B cell (primary cell): ENCODE data around the gene MAGIX. TPM values are rescaled to one million over a fixed set of nuclear protein-coding genes. Genes with fewer than 3 reads are reported as not detected.
"Not testable (repeated sequence)": the region's sequence is repeated elsewhere in the genome, so short reads cannot be mapped to it uniquely, and the experiment has no call there.

Experiments used
- ATAC-seq: fragments of 200-7000 bp; cut with Tn5 transposase; one replicate; pipeline ENCODE4 v1.10.0; 2021; ENCODE audit warnings: low read depth, mild to moderate bottlenecking, moderate number of reproducible peaks, moderate library complexity
- CTCF ChIA-PET: fragments of 350-600 bp; sonication (Branson Sonifier 250); formaldehyde crosslinking; loops from one replicate; lab custom pipeline; 2021; ENCODE audit warnings: antibody characterized with exemption, inconsistent platforms; lab: Charles Lee
- POLR2A ChIA-PET: fragments of 350-600 bp; sonication (Branson Sonifier 250); formaldehyde crosslinking; loops from one replicate; lab custom pipeline; 2021; ENCODE audit warnings: antibody characterized with exemption; lab: Charles Lee
- DNase-seq: peaks from one replicate; pipeline ENCODE4 v3.0.0; 2013
- H2AFZ ChIP-seq: 2 replicates; pipeline ENCODE4 v1.6.1; 2012; ENCODE audit warnings: mild to moderate bottlenecking, low read depth, low read length; ENCODE audit not compliant: insufficient read depth, poor library complexity, severe bottlenecking
- H3K27ac ChIP-seq, 2 donors: 1 replicate in 1 of 2; 2 replicates in 1 of 2; pipeline ENCODE4 v1.5.1; 2012 to 2013; ENCODE audit warnings: low read length in 2 of 2, mild to moderate bottlenecking in 2 of 2, moderate library complexity in 1 of 2
- H3K27me3 ChIP-seq, 4 experiments: fragments of 200-600 bp in 1 of 4; sonication (generic) in 1 of 4; replicated peaks in 1 of 4; 1 replicate in 2 of 4; 2 replicates in 2 of 4; pipeline versions ENCODE4 v1.6.1 to v1.7.0; 2013 to 2016; ENCODE audit warnings: low read length in 3 of 4, mild to moderate bottlenecking in 2 of 4, mixed read lengths in 1 of 4, moderate library complexity in 1 of 4; ENCODE audit not compliant: insufficient read depth in 4 of 4, control insufficient read depth in 3 of 4; ENCODE audit errors: control extremely low read depth in 1 of 4
- H3K36me3 ChIP-seq, 2 experiments: replicated peaks in 1 of 2; 1 replicate in 1 of 2; 2 replicates in 1 of 2; pipeline versions ENCODE4 v1.6.1 to v1.7.1; 2013; ENCODE audit warnings: low read length in 1 of 2; ENCODE audit not compliant: insufficient read depth in 2 of 2, control insufficient read depth in 1 of 2; ENCODE audit errors: control extremely low read depth in 1 of 2, extremely low read depth in 1 of 2
- H3K4me1 ChIP-seq, 2 donors: fragments of 200-600 bp in 1 of 2; sonication (generic) in 1 of 2; 1 replicate in 1 of 2; 2 replicates in 1 of 2; pipeline versions ENCODE4 v1.5.1 to v1.6.1; 2013 to 2017; ENCODE audit warnings: low read length in 2 of 2; ENCODE audit not compliant: control insufficient read depth in 2 of 2, insufficient read depth in 2 of 2
- H3K4me2 ChIP-seq: replicated peaks from 2 replicates; pipeline ENCODE3; 2012; ENCODE audit warnings: mild to moderate bottlenecking, low read depth, low read length; ENCODE audit not compliant: poor library complexity, severe bottlenecking
- H3K4me3 ChIP-seq, 5 experiments: fragments of 200-600 bp in 1 of 5; sonication (generic) in 1 of 5; 1 replicate in 3 of 5; 2 replicates in 2 of 5; pipeline versions ENCODE4 v1.5.1 to v1.7.0; 2011 to 2016; ENCODE audit warnings: low read length in 4 of 5, mild to moderate bottlenecking in 4 of 5, low read depth in 2 of 5, control low read depth in 1 of 5, moderate library complexity in 1 of 5; ENCODE audit not compliant: insufficient read depth in 1 of 5; ENCODE audit errors: control extremely low read depth in 1 of 5, extremely low read depth in 1 of 5
- H3K79me2 ChIP-seq: fragments of 200-600 bp; sonication (generic); one replicate; pipeline ENCODE4 v1.6.0; 2016; ENCODE audit warnings: low read length; ENCODE audit not compliant: control insufficient read depth, insufficient read depth
- H3K9ac ChIP-seq: fragments of 200-600 bp; sonication (generic); 2 replicates; pipeline ENCODE4 v1.6.1; 2017; ENCODE audit warnings: mild to moderate bottlenecking, low read length, moderate library complexity
- H3K9me3 ChIP-seq, 3 donors: one replicate each; pipeline versions ENCODE4 v1.6.1 to v1.7.1; 2013; ENCODE audit warnings: low read length in 2 of 3; ENCODE audit not compliant: control insufficient read depth in 2 of 3, insufficient read depth in 1 of 3; ENCODE audit errors: control extremely low read depth in 1 of 3
- H4K20me1 ChIP-seq: 2 replicates; pipeline ENCODE4 v1.6.0; 2012; ENCODE audit warnings: mild to moderate bottlenecking, low read length; ENCODE audit not compliant: insufficient read depth, control insufficient read depth, poor library complexity, severe bottlenecking
- H3K27ac Mint-ChIP-seq: one replicate; pipeline ENCODE4 v1.8.0; 2021; ENCODE audit warnings: mixed read lengths
- H3K27me3 Mint-ChIP-seq: one replicate; pipeline ENCODE4 v1.8.0; 2021; ENCODE audit warnings: mixed read lengths
- H3K4me1 Mint-ChIP-seq: one replicate; pipeline ENCODE4 v1.8.0; 2021; ENCODE audit warnings: mixed read lengths
- H3K4me3 Mint-ChIP-seq: one replicate; pipeline ENCODE4 v1.8.0; 2021; ENCODE audit warnings: mixed read lengths
- H3K9me3 Mint-ChIP-seq: one replicate; pipeline ENCODE4 v1.8.0; 2022; ENCODE audit warnings: mixed read lengths; ENCODE audit not compliant: insufficient read depth
- CTCF ChIP-seq: fragments of 200-600 bp; IDR thresholded peaks from one replicate; pipeline ENCODE4 v1.8.0; 2022; ENCODE audit warnings: antibody characterized with exemption, mild to moderate bottlenecking
- EZH2 ChIP-seq: IDR thresholded peaks from 2 replicates; pipeline ENCODE4 v1.6.1; 2012; ENCODE audit warnings: borderline replicate concordance, low read depth, mild to moderate bottlenecking, moderate library complexity, low read length; ENCODE audit not compliant: insufficient read depth, poor library complexity, severe bottlenecking
- WGBS: methylation state at CpG from one replicate; pipeline ENCODE4 v1.1.5; 2013; ENCODE audit warnings: missing lambda C conversion rate; ENCODE audit not compliant: insufficient coverage; 5-methylcytosine and 5-hydroxymethylcytosine counted together
- intact Hi-C: fragments of 100-400 bp; cut with micrococcal nuclease; formaldehyde crosslinking; loops from one replicate; pipeline ENCODE4 v1.10.0; 2022
- polyA plus RNA-seq: library from polyadenylated mRNA; depleted of rRNA; stranded (reverse); fragments of >200 nt; gene quantifications from 2 replicates; pipeline ENCODE4 v1.2.3, GENCODE V29; 2012
- total RNA-seq, 2 donors: library from RNA; stranded (reverse); fragments of 120-200 nt in 1 of 2; gene quantifications; 1 replicate in 1 of 2; 2 replicates in 1 of 2; pipeline versions ENCODE4 v1.2.3 to v1.2.4, GENCODE V29; 2013 to 2022

The MAGIX gene
- total and polyA plus RNA-seq, 2 donors (not counting 1 experiment from before 2014, with no cell fraction given): 1.2 to 2.4 TPM

GRCh38 chrX:49172280-49172780, 9.8 kb downstream of the MAGIX start:
- Histone ChIP-seq H3K4me1 (peaks cover 15 to 45% of the 10 kb centered on the region in 2 donors), H2AFZ (peak overlapping the region; percentile 65), H3K9ac (peak overlapping the region; percentile 77), H3K9me3 (no peaks in the 10 kb centered on the region), H3K36me3 (peaks cover 0 to 16% of the 10 kb centered on the region in 2 experiments), H3K27ac (peak overlapping the region; percentile 74 to 84), H3K4me3 (peak overlapping the region; percentile 53 to 74 (median 71)), H4K20me1 (peaks cover 9% of the 10 kb centered on the region), H3K27me3 (no peaks in the 10 kb centered on the region), H3K4me2 (peak overlapping the region; percentile 82), H3K79me2 (peaks cover 9% of the 10 kb centered on the region)
- TF ChIP-seq EZH2: no peak
- no peak for TF ChIP-seq CTCF
- no peaks in the 10 kb centered on the region for H3K9me3 Mint-ChIP-seq
- peaks cover 44% of the 10 kb centered on the region for H3K4me1 Mint-ChIP-seq
- DNase-seq (peak; percentile 81), ATAC-seq (peak; percentile 75)
- intact Hi-C loops: loop anchor here (1.0 to 5.0 kb wide), 4 partner anchors 9 to 255 kb away; partner anchors contain the start of genes PIM2 and PRICKLE3
- H3K27ac Mint-ChIP-seq: peak overlapping the region; percentile 92
- H3K4me3 Mint-ChIP-seq: peak overlapping the region; percentile 90
- POLR2A ChIA-PET: interaction anchor here (1.4 to 2.5 kb wide), 2 partner anchors 17 to 18 kb away, joined by 4 to 13 read pairs; no protein-coding TSS in a partner anchor
- WGBS: 0% methylated on average over 10 of the region's 37 CpGs
- CTCF ChIA-PET: interaction anchor here (1.0 to 1.9 kb wide), 6 partner anchors 9 to 281 kb away, joined by 3 to 7 read pairs (median 4); no protein-coding TSS in a partner anchor
- H3K27me3 Mint-ChIP-seq: no peaks in the 10 kb centered on the region

DNA sequence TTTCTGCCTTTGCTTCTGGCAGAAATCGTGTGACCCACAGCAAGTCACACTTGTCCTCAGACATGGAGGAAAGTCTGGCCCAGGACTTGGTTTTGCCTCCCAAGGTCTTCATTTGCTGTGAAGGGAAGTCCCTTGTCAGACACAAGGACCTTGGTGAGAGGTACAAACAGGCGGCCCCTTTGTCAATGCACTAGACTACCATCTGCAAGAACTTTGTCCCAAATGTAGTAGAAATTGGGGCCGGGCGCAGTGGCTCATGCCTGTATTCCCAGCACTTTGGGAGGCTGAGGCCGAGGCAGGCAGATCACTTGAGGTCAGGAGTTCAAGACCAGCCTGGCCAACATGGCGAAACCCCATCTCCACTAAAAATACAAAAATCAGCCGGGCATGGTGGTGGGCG, 11.0 kb downstream of the MAGIX start:
- H3K4me3 ChIP-seq, H4K20me1 ChIP-seq, H3K9me3 Mint-ChIP-seq, H3K9me3 ChIP-seq, H3K27me3 Mint-ChIP-seq, DNase-seq, H3K79me2 ChIP-seq, H3K9ac ChIP-seq, POLR2A ChIA-PET, ATAC-seq, H2AFZ ChIP-seq, H3K27me3 ChIP-seq: not testable (repeated sequence)
- H3K36me3 ChIP-seq: peaks cover 0 to 22% of the 10 kb centered on the region in 2 experiments
- Mint-ChIP-seq H3K4me3 (peak overlapping the region; percentile 90), H3K4me1 (peaks cover 39% of the 10 kb centered on the region), H3K27ac (peak overlapping the region; percentile 92)
- H3K4me1 ChIP-seq: peaks cover 10 to 32% of the 10 kb centered on the region in 2 donors
- intact Hi-C loops: loop anchor here (2.0 to 5.0 kb wide), 2 partner anchors 17 to 256 kb away; partner anchors contain the start of gene PIM2
- 100% methylated on average over 3 of the region's 8 CpGs for WGBS
- H3K27ac ChIP-seq: peak overlapping the region; percentile 74 to 84
- H3K4me2 ChIP-seq: peak overlapping the region; percentile 82
- CTCF ChIA-PET: interaction anchor here (1.7 kb wide), 1 partner anchor 11 kb away, joined by 4 read pairs; no protein-coding TSS in a partner anchor
